A549 (cell line): Measurements from ENCODE around the gene TRAF3.

Source experiments
- CEBPB ChIP-seq, 2 experiments: fragments of >200 bp in 1 of 2; sonication (Bioruptor Twin) in 1 of 2; formaldehyde crosslinking in 1 of 2; IDR thresholded peaks; 2 replicates each; pipeline ENCODE4 v1.6.1; 2012 to 2016
- EP300 ChIP-seq, 2 experiments: fragments of >200 bp; sonication (Bioruptor Twin); formaldehyde crosslinking; IDR thresholded peaks; 2 replicates in 1 of 2; 3 replicates in 1 of 2; pipeline ENCODE4 v1.6.1; 2016 to 2017
- ESRRA ChIP-seq: fragments of 150-350 bp; IDR thresholded peaks from 2 replicates; pipeline ENCODE4 v1.6.1; 2014; ENCODE audit warnings: mild to moderate bottlenecking, low read length, borderline replicate concordance
- GATA3 ChIP-seq: IDR thresholded peaks from 2 replicates; pipeline ENCODE4 v1.6.1; 2012; ENCODE audit warnings: borderline replicate concordance
- HDAC2 ChIP-seq: fragments of 200-600 bp; sonication (generic); IDR thresholded peaks from 2 replicates; pipeline ENCODE4 v1.6.1; 2016
- MAZ ChIP-seq: fragments of 150-350 bp; IDR thresholded peaks from 2 replicates; pipeline ENCODE4 v1.6.1; 2014; ENCODE audit warnings: antibody characterized with exemption, low read depth, low read length, borderline replicate concordance
- POLR2A ChIP-seq: IDR thresholded peaks from 2 replicates; pipeline ENCODE4 v1.6.1; 2012; ENCODE audit warnings: mild to moderate bottlenecking, low read length
- RCOR1 ChIP-seq: fragments of 150-350 bp; IDR thresholded peaks from 2 replicates; pipeline ENCODE4 v1.6.1; 2014; ENCODE audit warnings: antibody characterized with exemption, low read length, low read depth
- RNF2 ChIP-seq: fragments of 200-600 bp; sonication (generic); IDR thresholded peaks from 2 replicates; pipeline ENCODE4 v1.6.1; 2016; ENCODE audit warnings: low read depth, mild to moderate bottlenecking, antibody characterized with exemption, moderate library complexity, borderline replicate concordance
- ZFP36 ChIP-seq: fragments of 450-650 bp; IDR thresholded peaks from 2 replicates; pipeline ENCODE4 v1.6.1; 2014; ENCODE audit warnings: borderline replicate concordance; ENCODE audit not compliant: partially characterized antibody
- TF ChIP-seq, protein P1 (sequence below): fragments of >200 bp; sonication (Bioruptor Twin); formaldehyde crosslinking; IDR thresholded peaks from 3 replicates; pipeline ENCODE4 v1.5.1; 2016
- TF ChIP-seq, protein P2 (sequence below): IDR thresholded peaks from 2 replicates; pipeline ENCODE4 v1.6.1; 2012
- TF ChIP-seq, protein P3 (sequence below): fragments of 450-650 bp; IDR thresholded peaks from 2 replicates; pipeline ENCODE4 v1.6.1; 2014; ENCODE audit warnings: antibody characterized with exemption

DNA sequence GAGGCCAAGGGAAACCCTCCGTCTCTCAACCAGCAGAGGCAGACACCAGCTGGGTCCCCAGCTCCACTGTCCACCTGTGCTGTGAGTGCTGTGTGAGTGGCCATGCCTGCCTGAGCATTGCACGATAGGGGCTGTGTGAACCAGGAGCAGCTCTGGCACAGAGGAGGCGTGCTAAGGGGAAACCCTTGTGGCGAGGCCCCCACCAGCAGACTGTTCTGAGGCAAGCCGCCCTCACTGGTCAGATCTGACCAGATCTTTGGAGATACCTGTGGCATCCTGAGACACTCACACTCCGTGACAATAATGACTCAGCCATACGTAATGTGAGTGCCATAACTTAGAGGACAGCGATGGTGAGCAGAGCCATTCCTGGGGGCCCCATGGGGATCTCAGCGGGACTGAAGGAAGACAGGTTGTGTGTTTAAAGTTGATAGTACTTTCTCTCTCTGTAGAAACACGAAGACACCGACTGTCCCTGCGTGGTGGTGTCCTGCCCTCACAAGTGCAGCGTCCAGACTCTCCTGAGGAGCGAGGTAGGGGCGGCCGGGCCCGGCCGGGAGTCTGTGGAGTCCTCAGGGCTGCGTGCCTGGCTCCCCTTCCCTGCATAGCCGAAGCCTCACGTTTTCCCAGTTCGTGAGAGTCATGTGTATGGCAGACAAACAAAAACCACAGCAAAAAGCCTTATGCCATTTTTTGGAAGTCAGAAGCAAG lies 108.6 kb downstream of the TRAF3 start:
- TF ChIP-seq ZFP36 (no peak), ESRRA (no peak), RCOR1 (no peak), CEBPB (IDR thresholded peaks at IDR 0.05) (no peak), POLR2A (no peak), GATA3 (no peak), HDAC2 (no peak), RNF2 (no peak), MAZ (no peak), EP300 (IDR thresholded peaks at IDR 0.05) (no peak)
- TF ChIP-seq, protein P1, sequence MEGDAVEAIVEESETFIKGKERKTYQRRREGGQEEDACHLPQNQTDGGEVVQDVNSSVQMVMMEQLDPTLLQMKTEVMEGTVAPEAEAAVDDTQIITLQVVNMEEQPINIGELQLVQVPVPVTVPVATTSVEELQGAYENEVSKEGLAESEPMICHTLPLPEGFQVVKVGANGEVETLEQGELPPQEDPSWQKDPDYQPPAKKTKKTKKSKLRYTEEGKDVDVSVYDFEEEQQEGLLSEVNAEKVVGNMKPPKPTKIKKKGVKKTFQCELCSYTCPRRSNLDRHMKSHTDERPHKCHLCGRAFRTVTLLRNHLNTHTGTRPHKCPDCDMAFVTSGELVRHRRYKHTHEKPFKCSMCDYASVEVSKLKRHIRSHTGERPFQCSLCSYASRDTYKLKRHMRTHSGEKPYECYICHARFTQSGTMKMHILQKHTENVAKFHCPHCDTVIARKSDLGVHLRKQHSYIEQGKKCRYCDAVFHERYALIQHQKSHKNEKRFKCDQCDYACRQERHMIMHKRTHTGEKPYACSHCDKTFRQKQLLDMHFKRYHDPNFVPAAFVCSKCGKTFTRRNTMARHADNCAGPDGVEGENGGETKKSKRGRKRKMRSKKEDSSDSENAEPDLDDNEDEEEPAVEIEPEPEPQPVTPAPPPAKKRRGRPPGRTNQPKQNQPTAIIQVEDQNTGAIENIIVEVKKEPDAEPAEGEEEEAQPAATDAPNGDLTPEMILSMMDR: no peak
- TF ChIP-seq, protein P2, sequence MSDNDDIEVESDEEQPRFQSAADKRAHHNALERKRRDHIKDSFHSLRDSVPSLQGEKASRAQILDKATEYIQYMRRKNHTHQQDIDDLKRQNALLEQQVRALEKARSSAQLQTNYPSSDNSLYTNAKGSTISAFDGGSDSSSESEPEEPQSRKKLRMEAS: no peak
- TF ChIP-seq, protein P3, sequence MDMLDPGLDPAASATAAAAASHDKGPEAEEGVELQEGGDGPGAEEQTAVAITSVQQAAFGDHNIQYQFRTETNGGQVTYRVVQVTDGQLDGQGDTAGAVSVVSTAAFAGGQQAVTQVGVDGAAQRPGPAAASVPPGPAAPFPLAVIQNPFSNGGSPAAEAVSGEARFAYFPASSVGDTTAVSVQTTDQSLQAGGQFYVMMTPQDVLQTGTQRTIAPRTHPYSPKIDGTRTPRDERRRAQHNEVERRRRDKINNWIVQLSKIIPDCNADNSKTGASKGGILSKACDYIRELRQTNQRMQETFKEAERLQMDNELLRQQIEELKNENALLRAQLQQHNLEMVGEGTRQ: no peak
